ENCODE results near the gene MCF2L. TPM values are rescaled to one million over a fixed set of nuclear protein-coding genes. Genes with fewer than 3 reads are reported as not detected.

MCF2L gene
- total and polyA plus RNA-seq, 2 experiments from 2014 or later = 4.8 to 25.6 TPM

DNA sequence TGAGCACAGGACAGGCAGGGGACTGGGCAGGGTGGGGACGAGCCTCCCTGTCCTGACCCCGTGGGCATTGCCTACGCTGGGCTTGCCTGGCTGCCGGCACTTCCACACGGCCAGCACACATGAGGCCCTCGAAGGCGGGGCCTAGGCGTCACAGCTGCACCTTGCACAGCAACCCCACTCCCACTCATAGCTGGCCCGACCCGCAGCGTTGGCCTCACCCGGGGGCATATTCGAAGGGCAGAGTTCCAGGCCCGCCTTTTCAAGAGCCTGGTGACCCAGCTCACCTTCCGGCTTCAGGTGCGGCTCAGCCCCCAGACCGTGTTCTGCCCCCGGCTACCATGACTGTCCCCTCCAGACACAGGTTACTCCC lies 172.6 kb downstream of the MCF2L start:
- no peaks in the 10 kb centered on the region for H3K36me3 Mint-ChIP-seq (ENCODE audit: low read depth)
- no peaks in the 10 kb centered on the region for H3F3A ChIP-seq (replicated peaks; ENCODE audit: low read depth)
- H3K79me2 ChIP-seq (replicated peaks; ENCODE audit: insufficient read depth) = no peaks in the 10 kb centered on the region
- H3K36me3 ChIP-seq (ENCODE audit: insufficient read depth) = no peaks in the 10 kb centered on the region
- no peaks in the 10 kb centered on the region for H4K20me1 ChIP-seq (replicated peaks; ENCODE audit: insufficient read depth)
- no peaks in the 10 kb centered on the region for H3K9me2 ChIP-seq (ENCODE audit: insufficient read depth)
- H3K27ac ChIP-seq (ENCODE audit: low read depth) = no peak overlapping the region
- ATAC-seq (no peak), DNase-seq (ENCODE audit: low spot score) (no peak)
- no peak overlapping the region for H3K4me3 ChIP-seq
- TF ChIP-seq JUNB (IDR thresholded peaks at IDR 0.05; ENCODE audit: unreplicated experiment) = no peak
- no peak for TF ChIP-seq NANOG (IDR thresholded peaks at IDR 0.05; ENCODE audit: borderline replicate concordance)
- TF ChIP-seq, protein P1, sequence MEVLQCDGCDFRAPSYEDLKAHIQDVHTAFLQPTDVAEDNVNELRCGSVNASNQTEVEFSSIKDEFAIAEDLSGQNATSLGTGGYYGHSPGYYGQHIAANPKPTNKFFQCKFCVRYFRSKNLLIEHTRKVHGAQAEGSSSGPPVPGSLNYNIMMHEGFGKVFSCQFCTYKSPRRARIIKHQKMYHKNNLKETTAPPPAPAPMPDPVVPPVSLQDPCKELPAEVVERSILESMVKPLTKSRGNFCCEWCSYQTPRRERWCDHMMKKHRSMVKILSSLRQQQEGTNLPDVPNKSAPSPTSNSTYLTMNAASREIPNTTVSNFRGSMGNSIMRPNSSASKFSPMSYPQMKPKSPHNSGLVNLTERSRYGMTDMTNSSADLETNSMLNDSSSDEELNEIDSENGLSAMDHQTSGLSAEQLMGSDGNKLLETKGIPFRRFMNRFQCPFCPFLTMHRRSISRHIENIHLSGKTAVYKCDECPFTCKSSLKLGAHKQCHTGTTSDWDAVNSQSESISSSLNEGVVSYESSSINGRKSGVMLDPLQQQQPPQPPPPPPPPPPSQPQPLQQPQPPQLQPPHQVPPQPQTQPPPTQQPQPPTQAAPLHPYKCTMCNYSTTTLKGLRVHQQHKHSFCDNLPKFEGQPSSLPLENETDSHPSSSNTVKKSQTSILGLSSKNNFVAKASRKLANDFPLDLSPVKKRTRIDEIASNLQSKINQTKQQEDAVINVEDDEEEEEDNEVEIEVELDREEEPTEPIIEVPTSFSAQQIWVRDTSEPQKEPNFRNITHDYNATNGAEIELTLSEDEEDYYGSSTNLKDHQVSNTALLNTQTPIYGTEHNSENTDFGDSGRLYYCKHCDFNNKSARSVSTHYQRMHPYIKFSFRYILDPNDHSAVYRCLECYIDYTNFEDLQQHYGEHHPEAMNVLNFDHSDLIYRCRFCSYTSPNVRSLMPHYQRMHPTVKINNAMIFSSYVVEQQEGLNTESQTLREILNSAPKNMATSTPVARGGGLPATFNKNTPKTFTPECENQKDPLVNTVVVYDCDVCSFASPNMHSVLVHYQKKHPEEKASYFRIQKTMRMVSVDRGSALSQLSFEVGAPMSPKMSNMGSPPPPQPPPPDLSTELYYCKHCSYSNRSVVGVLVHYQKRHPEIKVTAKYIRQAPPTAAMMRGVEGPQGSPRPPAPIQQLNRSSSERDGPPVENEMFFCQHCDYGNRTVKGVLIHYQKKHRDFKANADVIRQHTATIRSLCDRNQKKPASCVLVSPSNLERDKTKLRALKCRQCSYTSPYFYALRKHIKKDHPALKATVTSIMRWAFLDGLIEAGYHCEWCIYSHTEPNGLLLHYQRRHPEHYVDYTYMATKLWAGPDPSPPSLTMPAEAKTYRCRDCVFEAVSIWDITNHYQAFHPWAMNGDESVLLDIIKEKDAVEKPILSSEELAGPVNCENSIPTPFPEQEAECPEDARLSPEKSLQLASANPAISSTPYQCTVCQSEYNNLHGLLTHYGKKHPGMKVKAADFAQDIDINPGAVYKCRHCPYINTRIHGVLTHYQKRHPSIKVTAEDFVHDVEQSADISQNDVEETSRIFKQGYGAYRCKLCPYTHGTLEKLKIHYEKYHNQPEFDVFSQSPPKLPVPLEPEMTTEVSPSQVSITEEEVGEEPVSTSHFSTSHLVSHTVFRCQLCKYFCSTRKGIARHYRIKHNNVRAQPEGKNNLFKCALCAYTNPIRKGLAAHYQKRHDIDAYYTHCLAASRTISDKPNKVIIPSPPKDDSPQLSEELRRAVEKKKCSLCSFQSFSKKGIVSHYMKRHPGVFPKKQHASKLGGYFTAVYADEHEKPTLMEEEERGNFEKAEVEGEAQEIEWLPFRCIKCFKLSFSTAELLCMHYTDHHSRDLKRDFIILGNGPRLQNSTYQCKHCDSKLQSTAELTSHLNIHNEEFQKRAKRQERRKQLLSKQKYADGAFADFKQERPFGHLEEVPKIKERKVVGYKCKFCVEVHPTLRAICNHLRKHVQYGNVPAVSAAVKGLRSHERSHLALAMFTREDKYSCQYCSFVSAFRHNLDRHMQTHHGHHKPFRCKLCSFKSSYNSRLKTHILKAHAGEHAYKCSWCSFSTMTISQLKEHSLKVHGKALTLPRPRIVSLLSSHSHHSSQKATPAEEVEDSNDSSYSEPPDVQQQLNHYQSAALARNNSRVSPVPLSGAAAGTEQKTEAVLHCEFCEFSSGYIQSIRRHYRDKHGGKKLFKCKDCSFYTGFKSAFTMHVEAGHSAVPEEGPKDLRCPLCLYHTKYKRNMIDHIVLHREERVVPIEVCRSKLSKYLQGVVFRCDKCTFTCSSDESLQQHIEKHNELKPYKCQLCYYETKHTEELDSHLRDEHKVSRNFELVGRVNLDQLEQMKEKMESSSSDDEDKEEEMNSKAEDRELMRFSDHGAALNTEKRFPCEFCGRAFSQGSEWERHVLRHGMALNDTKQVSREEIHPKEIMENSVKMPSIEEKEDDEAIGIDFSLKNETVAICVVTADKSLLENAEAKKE (CRISPR knock-in tag; IDR thresholded peaks at IDR 0.05) = no peak
- H3K27me3 ChIP-seq (ENCODE audit: insufficient read depth) = no peaks in the 10 kb centered on the region
- no peak overlapping the region for H3K27ac Mint-ChIP-seq
- H3K9me3 Mint-ChIP-seq = no peaks in the 10 kb centered on the region
- no peaks in the 10 kb centered on the region for H3K27me3 Mint-ChIP-seq (ENCODE audit: insufficient read depth, low read depth, poor library complexity)
- H3K4me1 ChIP-seq (ENCODE audit: insufficient read depth) = peaks cover 9% of the 10 kb centered on the region
- no peak overlapping the region for H2AFZ ChIP-seq
- no peak overlapping the region for H3K4me3 Mint-ChIP-seq
- H3K4me1 Mint-ChIP-seq = peaks cover 14% of the 10 kb centered on the region
- H3K4me2 ChIP-seq = no peak overlapping the region

DNA sequence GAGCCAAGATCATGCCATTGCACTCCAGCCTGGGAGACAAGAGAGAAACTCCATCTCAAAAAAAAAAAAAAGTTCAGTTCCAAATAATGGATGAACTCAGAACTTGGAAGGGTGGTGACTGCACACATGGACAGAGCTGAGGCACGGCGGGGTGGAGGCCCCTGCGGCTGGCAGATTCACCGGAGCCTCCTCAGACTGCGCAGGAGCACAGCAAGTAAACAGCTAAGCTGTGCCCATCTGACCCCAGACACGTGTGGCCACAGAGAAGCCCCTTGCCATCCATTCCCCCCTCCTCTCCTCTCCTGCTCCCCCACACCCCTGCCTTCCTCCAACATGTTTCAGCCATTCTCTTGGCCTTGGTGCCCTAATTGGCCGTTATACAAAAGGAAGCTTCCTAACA lies 173.9 kb downstream of the MCF2L start:
- Mint-ChIP-seq H3K9me3 (no peaks in the 10 kb centered on the region), H3K4me3 (no peak overlapping the region), H3K4me1 (peaks cover 5% of the 10 kb centered on the region), H3K27ac (no peak overlapping the region), H3K36me3 (ENCODE audit: low read depth) (no peaks in the 10 kb centered on the region), H3K27me3 (ENCODE audit: insufficient read depth, low read depth, poor library complexity) (no peaks in the 10 kb centered on the region)
- H2AFZ ChIP-seq = no peak overlapping the region
- no peak overlapping the region for H3K4me3 ChIP-seq
- no peaks in the 10 kb centered on the region for H3K27me3 ChIP-seq (ENCODE audit: insufficient read depth)
- no peak for DNase-seq (ENCODE audit: low spot score)
- no peak overlapping the region for H3K4me2 ChIP-seq
- peaks cover 4% of the 10 kb centered on the region for H3K4me1 ChIP-seq (ENCODE audit: insufficient read depth)
- H3F3A ChIP-seq (replicated peaks; ENCODE audit: low read depth) = no peaks in the 10 kb centered on the region
- no peaks in the 10 kb centered on the region for H3K9me2 ChIP-seq (ENCODE audit: insufficient read depth)
- no peaks in the 10 kb centered on the region for H3K36me3 ChIP-seq (ENCODE audit: insufficient read depth)
- ATAC-seq = no peak
- H3K79me2 ChIP-seq (replicated peaks; ENCODE audit: insufficient read depth) = no peaks in the 10 kb centered on the region
- H3K27ac ChIP-seq (ENCODE audit: low read depth) = no peak overlapping the region
- H4K20me1 ChIP-seq (replicated peaks; ENCODE audit: insufficient read depth) = no peaks in the 10 kb centered on the region
- TF ChIP-seq ZNF331 (CRISPR knock-in tag; IDR thresholded peaks at IDR 0.05; ENCODE audit: low read depth) (no peak), JUNB (IDR thresholded peaks at IDR 0.05; ENCODE audit: unreplicated experiment) (no peak)
- TF ChIP-seq, protein P2, sequence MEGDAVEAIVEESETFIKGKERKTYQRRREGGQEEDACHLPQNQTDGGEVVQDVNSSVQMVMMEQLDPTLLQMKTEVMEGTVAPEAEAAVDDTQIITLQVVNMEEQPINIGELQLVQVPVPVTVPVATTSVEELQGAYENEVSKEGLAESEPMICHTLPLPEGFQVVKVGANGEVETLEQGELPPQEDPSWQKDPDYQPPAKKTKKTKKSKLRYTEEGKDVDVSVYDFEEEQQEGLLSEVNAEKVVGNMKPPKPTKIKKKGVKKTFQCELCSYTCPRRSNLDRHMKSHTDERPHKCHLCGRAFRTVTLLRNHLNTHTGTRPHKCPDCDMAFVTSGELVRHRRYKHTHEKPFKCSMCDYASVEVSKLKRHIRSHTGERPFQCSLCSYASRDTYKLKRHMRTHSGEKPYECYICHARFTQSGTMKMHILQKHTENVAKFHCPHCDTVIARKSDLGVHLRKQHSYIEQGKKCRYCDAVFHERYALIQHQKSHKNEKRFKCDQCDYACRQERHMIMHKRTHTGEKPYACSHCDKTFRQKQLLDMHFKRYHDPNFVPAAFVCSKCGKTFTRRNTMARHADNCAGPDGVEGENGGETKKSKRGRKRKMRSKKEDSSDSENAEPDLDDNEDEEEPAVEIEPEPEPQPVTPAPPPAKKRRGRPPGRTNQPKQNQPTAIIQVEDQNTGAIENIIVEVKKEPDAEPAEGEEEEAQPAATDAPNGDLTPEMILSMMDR (conservative IDR thresholded peaks at IDR 0.05; ENCODE audit: low read depth in 2 of 2) = no peak
